HG02852 (cell line): Measurements from ENCODE around the gene FAM117A.
"Not testable (repeated sequence)": the region's sequence is repeated elsewhere in the genome, so short reads cannot be mapped to it uniquely, and the experiment has no call there.

Experiments
- ATAC-seq: cut with Tn5 transposase; IDR thresholded peaks from one replicate; pipeline ENCODE4 v1.9.1; 2021; ENCODE audit warnings: mild to moderate bottlenecking, moderate library complexity; ENCODE audit not compliant: unreplicated experiment

The FAM117A gene

GRCh38 chr17:49741692-49742076, 22.2 kb downstream of the FAM117A start:
- ATAC-seq: peak; percentile 13

GRCh38 chr17:49741009-49741691, 22.8 kb downstream of the FAM117A start:
- ATAC-seq: peak; percentile 41

GRCh38 chr17:49739641-49740271, 24.2 kb downstream of the FAM117A start:
- ATAC-seq: peak; percentile 44

GRCh38 chr17:49738456-49739163, 25.3 kb downstream of the FAM117A start:
- ATAC-seq: no peak

- no peak for ATAC-seq
Observed at GRCh38 chr17:49734515-49735490, 29.1 kb downstream of the FAM117A start.

GRCh38 chr17:49731435-49731831, 32.5 kb downstream of the FAM117A start:
- ATAC-seq: no peak

- no peak for ATAC-seq
Observed at GRCh38 chr17:49730785-49731434, 33.0 kb downstream of the FAM117A start.

- ATAC-seq: no peak
Observed at GRCh38 chr17:49730078-49730784, 33.7 kb downstream of the FAM117A start.

GRCh38 chr17:49729069-49729468, 34.9 kb downstream of the FAM117A start:
- no peak for ATAC-seq

GRCh38 chr17:49728425-49728824, 35.5 kb downstream of the FAM117A start:
- ATAC-seq: no peak

- ATAC-seq: no peak
Observed at GRCh38 chr17:49727380-49727779, 36.6 kb downstream of the FAM117A start.

GRCh38 chr17:49725452-49726130, 38.3 kb downstream of the FAM117A start:
- ATAC-seq: no peak

- ATAC-seq: not testable (repeated sequence)
Observed at GRCh38 chr17:49724552-49724951, 39.4 kb downstream of the FAM117A start.

GRCh38 chr17:49723423-49723822, 40.5 kb downstream of the FAM117A start:
- ATAC-seq: no peak

- no peak for ATAC-seq
Observed at GRCh38 chr17:49722066-49722465, 41.9 kb downstream of the FAM117A start.

GRCh38 chr17:49717371-49717861, 46.5 kb downstream of the FAM117A start:
- ATAC-seq: no peak

GRCh38 chr17:49716668-49717364, 47.1 kb downstream of the FAM117A start:
- ATAC-seq: no peak

- ATAC-seq: no peak
Observed at GRCh38 chr17:49715717-49716279, 48.1 kb downstream of the FAM117A start.
